MCF 10A (cell line): ENCODE data around the gene TREML2. TPM values are rescaled to one million over a fixed set of nuclear protein-coding genes. Genes with fewer than 3 reads are reported as not detected.

Experiments
- BruUV-seq: library from RNA; stranded (reverse); fragments of 400-500 nt; replicated peaks from 2 replicates; lab custom pipeline; 2021; lab: Mats Ljungman, UMichigan
- CTCF ChIA-PET: fragments of 300-600 bp; sonication (Branson Sonifier 250); formaldehyde crosslinking; extraction: SDS; loops from one replicate; lab custom pipeline; 2021; ENCODE audit warnings: antibody characterized with exemption, inconsistent platforms; lab: Yijun Ruan, JAX
- POLR2A ChIA-PET: fragments of 300-600, 350-650 bp; sonication (Branson Sonifier 250); formaldehyde crosslinking; extraction: SDS; loops from one replicate; lab custom pipeline; 2020; ENCODE audit warnings: antibody characterized with exemption, inconsistent platforms; lab: Yijun Ruan, JAX
- DNase-seq: peaks from one replicate; pipeline ENCODE4 v3.0.0-alpha.2; 2018; ENCODE audit not compliant: unreplicated experiment
- H3K27ac Mint-ChIP-seq: one replicate; pipeline ENCODE4 v1.8.0; 2022; ENCODE audit warnings: mild to moderate bottlenecking, low read depth, mixed read lengths; ENCODE audit not compliant: unreplicated experiment
- H3K27me3 Mint-ChIP-seq: one replicate; pipeline ENCODE4 v1.8.0; 2022; ENCODE audit warnings: mixed read lengths; ENCODE audit not compliant: insufficient read depth, unreplicated experiment
- H3K36me3 Mint-ChIP-seq: one replicate; pipeline ENCODE4 v1.8.0; 2022; ENCODE audit warnings: mild to moderate bottlenecking, moderate library complexity, mixed read lengths; ENCODE audit not compliant: insufficient read depth, unreplicated experiment
- H3K4me1 Mint-ChIP-seq: one replicate; pipeline ENCODE4 v1.8.0; 2022; ENCODE audit warnings: mixed read lengths; ENCODE audit not compliant: insufficient read depth, unreplicated experiment
- H3K4me3 Mint-ChIP-seq: one replicate; pipeline ENCODE4 v1.8.0; 2022; ENCODE audit warnings: mild to moderate bottlenecking, moderate library complexity, mixed read lengths; ENCODE audit not compliant: unreplicated experiment
- H3K9me3 Mint-ChIP-seq: one replicate; pipeline ENCODE4 v1.8.0; 2022; ENCODE audit warnings: mixed read lengths; ENCODE audit not compliant: unreplicated experiment
- CTCF ChIP-seq: fragments of 200-600 bp; IDR thresholded peaks from one replicate; pipeline ENCODE4 v1.8.0; 2022; ENCODE audit warnings: antibody characterized with exemption, mild to moderate bottlenecking; ENCODE audit not compliant: unreplicated experiment
- intact Hi-C: fragments of 100-400 bp; cut with micrococcal nuclease; formaldehyde crosslinking; loops from 2 replicates; pipeline ENCODE4 v1.14.1; 2022
- total RNA-seq: library from RNA; stranded (reverse); gene quantifications from 2 replicates; pipeline ENCODE4 v1.2.3, GENCODE V29; 2022

The TREML2 gene
- total RNA-seq, 1 experiment from 2014 or later: not detected

- CTCF ChIA-PET: interaction anchor here (0.5 to 1.0 kb wide), 2 partner anchors 17 to 582 kb away, joined by 3 read pairs; no protein-coding TSS in a partner anchor
- no peak within 1 kb of the TSS for H3K4me3 Mint-ChIP-seq
Measured at GRCh38 chr6:41153992-41154625, 46.8 kb downstream of the TREML2 start, which contains the start of gene TREML1. TSS of gene TREML1 (minus strand) at chr6:41154347. CDS start at chr6:41154288, 59 bp downstream.

GRCh38 chr6:41153451-41153850, 47.5 kb downstream of the TREML2 start:
- Mint-ChIP-seq H3K4me3 (no peak overlapping the region), H3K27ac (no peak overlapping the region), H3K4me1 (peaks cover 4% of the 10 kb centered on the region), H3K9me3 (no peaks in the 10 kb centered on the region), H3K27me3 (no peaks in the 10 kb centered on the region), H3K36me3 (no peaks in the 10 kb centered on the region)
- TF ChIP-seq CTCF: no peak
- intact Hi-C loops: no loop called here
- BruUV-seq: no TSS peak
- ChIA-PET CTCF (interaction anchor here (1.0 kb wide), 1 partner anchor 17 kb away, joined by 3 read pairs; no protein-coding TSS in a partner anchor), POLR2A (no interaction called here)
- no peak for DNase-seq

More at GRCh38 chr6:41153992-41154625, 46.8 kb downstream of the TREML2 start, which contains the start of gene TREML1:
- DNase-seq: no peak
- BruUV-seq: no TSS peak
- intact Hi-C loops: no loop called here
- no peaks in the 10 kb centered on the region for H3K9me3 Mint-ChIP-seq
- H3K27ac Mint-ChIP-seq: no peak within 1 kb of the TSS
- no peaks in the 10 kb centered on the region for H3K36me3 Mint-ChIP-seq
- no peaks in the 10 kb centered on the region for H3K27me3 Mint-ChIP-seq
- POLR2A ChIA-PET: interaction anchor here (0.6 kb wide), 1 partner anchor 67 kb away, joined by 3 read pairs; no protein-coding TSS in a partner anchor
- no peak for TF ChIP-seq CTCF
- peaks cover 4% of the 10 kb centered on the region for H3K4me1 Mint-ChIP-seq

- Mint-ChIP-seq H3K27ac (no peak overlapping the region), H3K4me1 (no peaks in the 10 kb centered on the region), H3K4me3 (no peak overlapping the region), H3K36me3 (peaks cover 7% of the 10 kb centered on the region), H3K9me3 (no peaks in the 10 kb centered on the region), H3K27me3 (no peaks in the 10 kb centered on the region)
- no TSS peak for BruUV-seq
- CTCF ChIA-PET: no interaction called here
- DNase-seq: no peak
- POLR2A ChIA-PET: no interaction called here
- no peak for TF ChIP-seq CTCF
- intact Hi-C loops: no loop called here
Measured at GRCh38 chr6:41150671-41151070, 50.3 kb downstream of the TREML2 start.

GRCh38 chr6:41147917-41148316, 53.0 kb downstream of the TREML2 start:
- Mint-ChIP-seq H3K4me3 (no peak overlapping the region), H3K27ac (no peak overlapping the region), H3K9me3 (no peaks in the 10 kb centered on the region), H3K4me1 (no peaks in the 10 kb centered on the region), H3K27me3 (no peaks in the 10 kb centered on the region), H3K36me3 (peaks cover 13% of the 10 kb centered on the region)
- intact Hi-C loops: no loop called here
- ChIA-PET CTCF (interaction anchor here (0.8 kb wide), 1 partner anchor 56 kb away, joined by 3 read pairs; no protein-coding TSS in a partner anchor), POLR2A (no interaction called here)
- BruUV-seq: no TSS peak
- no peak for TF ChIP-seq CTCF
- no peak for DNase-seq

Other genes with a start within 250 kb of the TREML2 start
- gene UNC5CL, start 161.9 kb downstream of the TREML2 start, total RNA-seq: 0.19 and 0.59 TPM in 2 replicates
- gene TSPO2, start 158.7 kb downstream of the TREML2 start, total RNA-seq: not detected in 2 replicates
- gene APOBEC2, start 147.9 kb downstream of the TREML2 start, total RNA-seq: not detected in 2 replicates
- 28.0 and 35.2 TPM in 2 replicates for gene OARD1, start 128.8 kb downstream of the TREML2 start, total RNA-seq
- 41.5 and 42.1 TPM in 2 replicates for gene NFYA, start 128.2 kb downstream of the TREML2 start, total RNA-seq
- gene TREML1, start 46.8 kb downstream of the TREML2 start, total RNA-seq: not detected in 2 replicates
- 0.42 and 0.63 TPM in 2 replicates for gene TREM2, start 38.0 kb downstream of the TREML2 start, total RNA-seq
- gene TREML4, start 27.2 kb upstream of the TREML2 start, total RNA-seq: not detected in 2 replicates
- gene TREM1, start 85.5 kb upstream of the TREML2 start, total RNA-seq: 9.9 and 15.8 TPM in 2 replicates
- not detected in 2 replicates for gene NCR2, start 134.5 kb upstream of the TREML2 start, total RNA-seq